ENCODE measurements around the gene COL5A1.

- TF ChIP-seq EZH2phosphoT487 (IDR thresholded peaks at IDR 0.05; ENCODE audit: insufficient read depth, low read depth) = no peak
- TF ChIP-seq EZH2 (IDR thresholded peaks at IDR 0.05; ENCODE audit: insufficient read depth, poor library complexity, severe bottlenecking) = no peak
These were observed 124.2 kb downstream of the COL5A1 start for GRCh38 chr9:134765785-134766184.
